ENCODE data around the gene SERINC2.

Gene SERINC2

DNA sequence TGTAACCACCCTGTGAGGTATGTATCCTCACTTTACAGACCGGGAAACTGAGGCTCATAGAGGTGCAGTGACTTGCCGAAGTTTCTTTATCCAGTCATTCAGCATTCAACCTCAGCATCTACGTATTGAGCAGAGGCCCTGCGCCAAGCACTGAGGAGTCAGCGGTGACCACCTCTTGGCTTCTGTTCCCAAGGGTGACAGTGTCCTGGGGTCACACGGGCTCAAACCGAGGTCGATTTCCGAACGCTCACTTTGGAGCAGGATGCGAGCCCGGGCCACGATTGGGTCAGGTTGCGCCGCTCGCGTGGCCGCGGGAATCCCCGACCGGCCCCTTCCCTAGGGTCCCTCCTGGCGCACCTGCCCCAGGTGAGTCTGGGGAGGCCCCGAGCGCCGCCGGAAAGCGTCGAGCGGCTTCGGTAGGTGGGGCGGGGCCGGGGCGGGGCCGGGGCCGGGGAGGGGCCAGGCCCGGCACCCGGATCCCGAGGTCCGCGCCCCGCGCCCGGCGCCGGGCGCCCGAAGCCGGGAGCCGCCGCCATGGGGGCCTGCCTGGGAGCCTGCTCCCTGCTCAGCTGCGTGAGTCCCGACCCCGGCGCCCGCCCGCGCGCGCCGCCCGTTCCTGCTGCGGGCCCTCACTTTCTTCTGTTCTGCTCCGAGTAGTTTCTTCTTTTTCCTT, at the start of gene SERINC2:
Gene SERINC2, plus strand, starts transcription at position 482 of the 673 bp plus-strand sequence. Its CDS starts 53 bp downstream, at position 535.
- DNase-seq (ENCODE audit: low spot score), result peak; percentile 91

- DNase-seq (ENCODE audit: low spot score), result no peak
Observed at GRCh38 chr1:31364561-31365250, 48.3 kb upstream of the SERINC2 start.

- no peak for DNase-seq (ENCODE audit: low spot score)
Observed at GRCh38 chr1:31366796-31367195, 46.2 kb upstream of the SERINC2 start.

- no peak for DNase-seq (ENCODE audit: low spot score)
Observed at GRCh38 chr1:31368611-31369107, 44.4 kb upstream of the SERINC2 start.

GRCh38 chr1:31370021-31370420, 43.0 kb upstream of the SERINC2 start:
- DNase-seq (ENCODE audit: low spot score), result no peak

DNA sequence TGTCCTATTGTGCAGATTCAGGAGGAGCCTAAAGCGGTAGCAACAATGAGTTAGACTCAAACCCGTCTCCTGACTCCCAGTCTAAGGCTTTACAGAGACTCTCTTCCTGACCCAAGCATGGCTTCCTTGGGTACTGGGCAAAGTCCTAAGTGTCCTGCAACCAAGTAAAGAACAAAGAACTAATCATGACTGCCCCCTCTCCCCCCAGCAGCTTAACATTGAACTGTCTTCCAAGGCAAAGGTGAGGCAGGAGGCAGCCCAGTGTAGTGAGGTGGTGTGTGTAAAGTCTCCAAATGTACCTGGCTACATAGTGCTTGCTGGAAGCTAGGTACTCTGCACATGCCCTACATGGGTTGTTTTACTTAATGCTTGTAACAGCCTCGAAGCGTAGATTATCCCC, 42.4 kb upstream of the SERINC2 start:
- DNase-seq (ENCODE audit: low spot score), result no peak

- DNase-seq (ENCODE audit: low spot score), result no peak
Observed at GRCh38 chr1:31371121-31371959, 41.7 kb upstream of the SERINC2 start.

- no peak for DNase-seq (ENCODE audit: low spot score)
Observed at GRCh38 chr1:31372051-31372450, 41.0 kb upstream of the SERINC2 start.

DNA sequence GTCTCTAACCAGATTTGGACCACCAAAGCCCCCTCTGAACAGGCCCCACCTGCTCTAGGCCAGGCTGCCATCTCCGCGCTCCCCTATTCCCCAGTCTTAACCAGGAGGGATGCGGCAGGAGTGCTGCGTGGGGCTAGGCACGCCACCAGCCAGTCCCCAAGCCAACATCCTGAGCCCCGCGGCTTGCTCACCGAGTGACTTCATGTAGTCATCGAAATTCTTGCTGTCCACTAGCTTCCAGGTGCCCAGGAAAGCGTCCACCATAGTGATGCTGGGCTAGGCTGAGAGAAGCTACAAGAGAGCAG, 40.3 kb upstream of the SERINC2 start:
- no peak for DNase-seq (ENCODE audit: low spot score)

- peak; percentile 85 for DNase-seq (ENCODE audit: low spot score)
Observed at GRCh38 chr1:31373056-31373896, 39.7 kb upstream of the SERINC2 start, which contains the start of gene FABP3. Gene FABP3 (minus strand): TSS chr1:31373076. CDS start chr1:31373014, 62 bp downstream.

DNA sequence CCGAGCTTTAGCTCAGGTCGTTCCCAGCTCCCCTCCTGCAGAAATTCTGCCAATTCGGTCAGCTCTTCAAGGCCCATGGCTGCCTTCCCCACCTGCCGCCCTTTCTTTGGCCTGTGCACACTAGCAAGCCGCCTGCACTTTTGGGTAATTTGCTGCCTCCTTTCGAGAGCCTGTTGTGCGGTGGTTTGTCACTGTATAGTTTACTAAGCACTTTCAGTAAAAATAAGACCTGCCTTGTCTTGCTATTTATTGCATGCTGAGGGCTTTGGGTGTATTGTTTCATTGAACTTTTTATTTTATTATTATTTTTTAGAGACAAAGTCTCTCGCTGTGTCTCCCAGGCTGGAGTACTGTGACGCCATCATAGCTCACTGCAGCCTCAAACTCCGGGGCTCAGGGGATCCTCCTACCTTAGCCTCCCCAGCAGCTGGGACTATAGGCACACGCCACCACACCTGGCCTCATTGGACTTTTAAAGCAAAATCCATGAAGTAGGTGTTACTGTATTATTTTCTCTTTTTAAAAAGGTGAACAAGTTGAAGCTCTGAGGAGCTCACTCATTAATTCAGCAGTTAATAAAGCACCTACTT, 39.0 kb upstream of the SERINC2 start:
- no peak for DNase-seq (ENCODE audit: low spot score)

DNA sequence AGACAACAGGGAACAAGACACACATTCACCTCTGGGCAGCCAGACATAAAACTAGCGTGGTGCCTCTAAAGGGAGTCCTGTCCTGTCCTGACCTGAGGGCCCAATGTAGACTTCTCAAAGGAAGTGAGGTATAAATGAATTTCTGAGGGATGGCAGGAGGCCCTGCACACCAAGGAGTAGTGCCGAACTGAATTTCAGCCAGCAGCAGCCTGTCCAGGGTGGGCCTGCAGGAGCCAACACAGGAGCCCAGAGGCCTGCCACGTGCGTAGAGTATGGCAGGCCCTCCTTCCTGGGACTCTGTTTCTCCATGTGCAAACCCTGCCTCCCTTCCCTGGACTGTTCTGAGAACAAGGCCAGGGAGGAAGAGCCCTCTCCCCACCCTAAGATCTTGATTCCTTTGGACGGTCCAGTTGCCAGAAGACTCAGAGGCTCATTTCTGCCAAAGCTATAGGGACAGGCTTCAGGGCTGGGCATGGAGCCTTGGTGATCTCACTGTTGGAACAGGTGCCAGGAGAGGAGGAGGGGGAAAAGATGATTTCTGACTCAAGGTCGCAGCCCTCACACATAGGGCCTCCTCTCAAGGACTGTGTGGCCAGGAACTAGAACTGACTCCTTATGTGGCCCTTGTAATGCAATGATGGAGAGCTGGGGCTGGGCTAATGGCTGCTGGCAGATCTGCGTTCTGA, 38.4 kb upstream of the SERINC2 start:
- peak; percentile 48 for DNase-seq (ENCODE audit: low spot score)

DNA sequence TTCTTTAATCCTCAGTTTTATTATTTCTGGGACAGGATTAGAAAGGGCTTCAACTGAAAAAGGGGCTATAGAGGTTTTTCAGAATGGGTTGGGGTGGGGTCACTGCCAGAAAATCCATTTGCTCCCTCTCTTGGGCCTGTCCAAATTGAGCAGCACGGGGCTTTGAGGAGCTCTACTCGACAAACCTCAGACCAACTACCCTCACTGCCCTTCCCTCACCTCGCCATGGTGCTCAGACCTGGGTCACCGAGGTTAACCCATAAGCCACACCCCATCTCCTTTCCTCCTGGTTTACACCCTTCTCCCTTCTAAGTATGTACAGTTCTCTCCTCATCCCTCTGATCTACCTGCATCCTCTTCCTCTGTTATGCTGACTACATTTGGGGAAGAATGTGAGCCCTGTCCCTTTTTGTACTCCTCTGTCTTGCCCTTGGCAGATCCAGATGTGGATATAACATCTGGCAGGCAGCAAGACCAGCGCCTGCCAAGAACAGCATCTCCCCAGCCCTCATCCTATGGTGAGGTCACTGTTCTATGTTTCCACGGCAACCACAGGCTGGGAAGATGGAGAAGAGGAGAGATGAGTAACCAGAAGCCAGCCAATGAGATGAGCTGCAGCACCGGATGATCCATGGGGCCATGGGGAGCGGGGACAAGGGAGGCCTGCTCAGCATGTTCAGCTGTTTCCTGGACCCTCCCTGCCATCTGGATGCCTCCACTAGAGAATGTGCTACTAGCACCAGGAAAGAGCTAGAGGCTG, 36.5 kb upstream of the SERINC2 start:
- peak; percentile 92 for DNase-seq (ENCODE audit: low spot score)

GRCh38 chr1:31377364-31377863, 35.6 kb upstream of the SERINC2 start:
- DNase-seq (ENCODE audit: low spot score), result no peak

DNA sequence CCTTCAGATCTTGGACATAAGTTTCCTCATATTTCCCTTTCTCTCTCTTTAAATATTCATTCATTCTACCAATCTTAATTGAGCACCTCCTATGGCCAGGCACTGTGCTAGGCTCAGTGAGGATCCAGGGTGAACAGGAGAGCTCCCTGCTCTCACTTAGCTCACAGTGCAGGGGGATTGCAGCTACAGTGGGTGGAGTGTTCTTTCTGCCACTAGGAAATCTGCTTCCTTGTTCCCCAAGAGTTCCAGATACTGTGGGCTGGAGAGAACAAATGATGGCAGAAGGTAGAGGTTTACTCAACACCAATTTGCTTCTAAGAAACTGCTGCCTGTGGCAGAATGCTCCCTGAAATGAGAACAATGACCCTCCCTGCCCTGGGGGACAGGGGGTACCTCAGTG, 35.0 kb upstream of the SERINC2 start:
- no peak for DNase-seq (ENCODE audit: low spot score)

- no peak for DNase-seq (ENCODE audit: low spot score)
Observed at GRCh38 chr1:31380181-31380580, 32.8 kb upstream of the SERINC2 start.

GRCh38 chr1:31381394-31382294, 31.4 kb upstream of the SERINC2 start:
- DNase-seq (ENCODE audit: low spot score), result no peak

DNA sequence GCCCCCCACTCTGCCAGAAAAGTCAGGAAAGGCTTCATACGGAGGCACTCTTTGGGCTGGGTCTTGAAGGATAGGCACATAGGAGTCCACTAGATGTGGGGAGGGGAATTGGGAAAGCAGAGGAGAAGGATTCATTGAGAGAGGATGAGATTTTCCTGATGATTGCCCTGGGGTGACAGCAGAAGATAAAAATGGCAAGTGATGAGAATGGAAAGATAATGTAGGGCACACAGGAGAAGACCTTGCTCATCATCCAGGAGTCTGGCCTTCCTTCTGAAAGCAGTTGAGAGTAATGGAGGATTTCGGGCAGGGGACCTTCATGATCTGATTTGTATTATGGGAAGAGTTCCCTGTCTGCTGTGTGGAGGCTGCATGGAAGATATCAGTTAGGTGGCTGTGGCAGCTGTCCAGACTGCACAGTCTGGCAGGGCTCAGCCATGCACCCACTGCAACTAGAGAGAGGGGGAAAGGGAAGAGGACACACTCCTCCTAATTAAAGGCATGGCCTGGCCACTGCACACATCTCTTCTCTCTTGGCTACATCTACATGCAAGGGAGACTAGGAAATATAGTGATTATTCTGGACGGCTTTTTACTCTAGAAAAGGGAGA, 30.5 kb upstream of the SERINC2 start:
- DNase-seq (ENCODE audit: low spot score), result no peak
